Loucy (cell line): ENCODE results near the gene TSPEAR.

ENCODE experiments used
- H2AFZ ChIP-seq: fragments of 200-600 bp; sonication (generic); 2 replicates; pipeline ENCODE4 v1.6.0; 2016; ENCODE audit warnings: antibody characterized with exemption, mild to moderate bottlenecking, low read length, moderate library complexity
- H3F3A ChIP-seq: fragments of 200-600 bp; 2 replicates; pipeline ENCODE4 v1.6.0; 2016; ENCODE audit warnings: antibody characterized with exemption, low read depth, mild to moderate bottlenecking
- H3K27me3 ChIP-seq: fragments of 200-600 bp; sonication (generic); 2 replicates; pipeline ENCODE4 v1.6.1; 2014; ENCODE audit warnings: low read length, mild to moderate bottlenecking; ENCODE audit not compliant: insufficient read depth, poor library complexity, severe bottlenecking
- H3K36me3 ChIP-seq: fragments of 200-600 bp; sonication (generic); 2 replicates; pipeline ENCODE4 v1.6.1; 2016; ENCODE audit warnings: low read length; ENCODE audit not compliant: insufficient read depth
- H3K4me1 ChIP-seq: fragments of 200-600 bp; sonication (generic); 2 replicates; pipeline ENCODE4 v1.5.1; 2014; ENCODE audit warnings: low read length, mild to moderate bottlenecking; ENCODE audit not compliant: insufficient read depth, poor library complexity, severe bottlenecking
- H3K4me2 ChIP-seq: fragments of 200-600 bp; sonication (generic); 2 replicates; pipeline ENCODE4 v1.6.0; 2014; ENCODE audit warnings: antibody characterized with exemption, low read length, low read depth, mild to moderate bottlenecking; ENCODE audit not compliant: poor library complexity, severe bottlenecking
- H3K4me3 ChIP-seq: fragments of 200-600 bp; sonication (generic); 2 replicates; pipeline ENCODE4 v1.5.1; 2014; ENCODE audit warnings: low read length, mild to moderate bottlenecking, mixed read lengths; ENCODE audit not compliant: poor library complexity, severe bottlenecking
- H3K79me2 ChIP-seq: fragments of 200-600 bp; sonication (generic); 2 replicates; pipeline ENCODE4 v1.6.1; 2014; ENCODE audit warnings: low read length; ENCODE audit not compliant: insufficient read depth
- H3K9ac ChIP-seq: fragments of 200-600 bp; sonication (generic); 2 replicates; pipeline ENCODE4 v1.6.0; 2014; ENCODE audit warnings: mild to moderate bottlenecking, low read depth, low read length, moderate library complexity; ENCODE audit not compliant: poor library complexity, severe bottlenecking
- H3K9me2 ChIP-seq: fragments of 200-600 bp; sonication (generic); replicated peaks from 2 replicates; pipeline ENCODE4 v1.6.1; 2016; ENCODE audit warnings: low read depth, low read length, mixed read lengths
- H3K9me3 ChIP-seq: fragments of 200-600 bp; sonication (generic); 2 replicates; pipeline ENCODE4 v1.6.1; 2014; ENCODE audit warnings: mild to moderate bottlenecking, antibody characterized with exemption, low read length, low read depth; ENCODE audit not compliant: insufficient read depth
- H4K20me1 ChIP-seq: fragments of 200-600 bp; sonication (generic); 2 replicates; pipeline ENCODE4 v1.6.0; 2014; ENCODE audit warnings: antibody characterized with exemption, low read length, mild to moderate bottlenecking; ENCODE audit not compliant: insufficient read depth, poor library complexity, severe bottlenecking
- EZH2phosphoT487 ChIP-seq: fragments of 200-600 bp; IDR thresholded peaks from 2 replicates; pipeline ENCODE4 v1.6.1; 2018; ENCODE audit warnings: antibody characterized with exemption, mild to moderate bottlenecking, moderate library complexity, borderline replicate concordance
- TF ChIP-seq, protein P1 (sequence below): fragments of 200-600 bp; sonication (generic); conservative IDR thresholded peaks from 2 replicates; pipeline ENCODE4 v1.5.1; 2014; ENCODE audit warnings: mild to moderate bottlenecking, antibody characterized with exemption, low read length

The TSPEAR gene

DNA sequence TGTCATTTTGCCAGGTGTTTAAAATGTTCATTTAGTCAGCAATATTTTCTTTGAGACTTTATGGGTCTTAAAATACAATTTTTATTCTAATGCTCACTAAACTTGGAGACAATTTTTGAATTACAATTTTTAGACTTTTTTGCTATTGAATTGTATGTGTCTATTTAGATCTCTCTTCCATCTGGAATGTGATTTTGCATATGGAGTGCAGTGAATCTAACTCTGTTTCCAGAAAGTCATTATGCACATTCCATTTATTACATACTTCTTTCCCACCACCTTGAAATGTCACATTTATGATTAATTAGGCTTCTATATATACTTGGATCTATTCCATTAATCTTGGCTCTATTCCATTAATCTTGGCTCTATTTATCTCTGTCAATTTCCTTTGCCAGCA, 5.6 kb upstream of the TSPEAR start:
- Histone ChIP-seq H2AFZ (no peak overlapping the region), H3K79me2 (no peaks in the 10 kb centered on the region), H3F3A (no peaks in the 10 kb centered on the region), H3K4me3 (no peak overlapping the region), H3K4me1 (no peaks in the 10 kb centered on the region), H3K9ac (no peak overlapping the region), H4K20me1 (no peaks in the 10 kb centered on the region), H3K9me2 (0 out of 2 replicates have a peak, but pooled peaks cover 4% of the 10 kb centered on the region), H3K4me2 (no peak overlapping the region), H3K36me3 (no peaks in the 10 kb centered on the region), H3K9me3 (no peaks in the 10 kb centered on the region), H3K27me3 (no peaks in the 10 kb centered on the region)
- TF ChIP-seq EZH2phosphoT487, result no peak
- TF ChIP-seq, protein P1, sequence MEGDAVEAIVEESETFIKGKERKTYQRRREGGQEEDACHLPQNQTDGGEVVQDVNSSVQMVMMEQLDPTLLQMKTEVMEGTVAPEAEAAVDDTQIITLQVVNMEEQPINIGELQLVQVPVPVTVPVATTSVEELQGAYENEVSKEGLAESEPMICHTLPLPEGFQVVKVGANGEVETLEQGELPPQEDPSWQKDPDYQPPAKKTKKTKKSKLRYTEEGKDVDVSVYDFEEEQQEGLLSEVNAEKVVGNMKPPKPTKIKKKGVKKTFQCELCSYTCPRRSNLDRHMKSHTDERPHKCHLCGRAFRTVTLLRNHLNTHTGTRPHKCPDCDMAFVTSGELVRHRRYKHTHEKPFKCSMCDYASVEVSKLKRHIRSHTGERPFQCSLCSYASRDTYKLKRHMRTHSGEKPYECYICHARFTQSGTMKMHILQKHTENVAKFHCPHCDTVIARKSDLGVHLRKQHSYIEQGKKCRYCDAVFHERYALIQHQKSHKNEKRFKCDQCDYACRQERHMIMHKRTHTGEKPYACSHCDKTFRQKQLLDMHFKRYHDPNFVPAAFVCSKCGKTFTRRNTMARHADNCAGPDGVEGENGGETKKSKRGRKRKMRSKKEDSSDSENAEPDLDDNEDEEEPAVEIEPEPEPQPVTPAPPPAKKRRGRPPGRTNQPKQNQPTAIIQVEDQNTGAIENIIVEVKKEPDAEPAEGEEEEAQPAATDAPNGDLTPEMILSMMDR, result no peak

DNA sequence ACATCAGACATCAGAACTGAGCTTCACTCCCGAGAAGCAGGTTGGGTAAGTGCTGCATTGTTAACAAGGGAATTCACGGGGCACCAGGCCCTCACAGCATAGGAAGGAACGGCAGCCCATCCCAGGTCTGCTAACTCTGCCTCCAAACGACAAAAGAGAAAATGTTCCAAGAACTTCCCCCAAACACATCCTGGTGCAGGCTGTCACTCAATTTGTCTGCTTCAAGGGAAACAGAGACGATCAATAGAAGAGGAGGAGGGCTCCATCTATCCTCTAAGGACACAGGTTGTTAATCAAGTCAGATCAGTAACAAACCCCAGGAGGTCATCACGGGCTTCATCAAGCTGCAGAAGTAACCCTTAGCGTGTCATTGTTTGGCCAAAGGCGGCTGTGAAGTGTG, 3.5 kb upstream of the TSPEAR start:
- H3K9me2 ChIP-seq, result 0 out of 2 replicates have a peak, but pooled peaks cover 4% of the 10 kb centered on the region
- no peaks in the 10 kb centered on the region for H3K4me1 ChIP-seq
- no peak overlapping the region for H2AFZ ChIP-seq
- no peak overlapping the region for H3K4me3 ChIP-seq
- no peaks in the 10 kb centered on the region for H3K79me2 ChIP-seq
- no peaks in the 10 kb centered on the region for H3K27me3 ChIP-seq
- H3K36me3 ChIP-seq, result no peaks in the 10 kb centered on the region
- no peaks in the 10 kb centered on the region for H3F3A ChIP-seq
- H3K9me3 ChIP-seq, result no peaks in the 10 kb centered on the region
- TF ChIP-seq, protein P1, result no peak
- no peak for TF ChIP-seq EZH2phosphoT487
- no peak overlapping the region for H3K4me2 ChIP-seq
- no peaks in the 10 kb centered on the region for H4K20me1 ChIP-seq
- H3K9ac ChIP-seq, result no peak overlapping the region

DNA sequence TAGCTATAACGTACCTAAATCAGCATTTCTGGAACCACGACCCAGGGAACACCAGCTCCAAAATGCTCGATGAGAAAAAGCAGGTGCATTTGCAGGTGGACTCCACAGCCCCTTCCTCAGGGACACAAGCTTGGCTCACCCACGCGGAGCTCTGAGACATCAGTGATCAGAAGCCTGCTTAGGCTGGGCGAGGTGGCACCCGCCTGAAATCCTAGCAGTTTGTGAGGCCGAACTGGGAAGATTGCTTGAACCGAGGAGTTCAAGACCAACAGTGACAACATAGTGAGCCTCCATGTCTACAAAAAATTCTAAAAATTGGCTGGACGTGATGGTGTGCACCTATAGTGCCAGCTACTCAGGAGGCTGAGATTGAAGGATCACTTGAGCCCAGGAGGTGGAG, 2.5 kb upstream of the TSPEAR start:
- Histone ChIP-seq H3K4me2 (no peak overlapping the region), H3K9me3 (no peaks in the 10 kb centered on the region), H4K20me1 (no peaks in the 10 kb centered on the region), H3K36me3 (no peaks in the 10 kb centered on the region), H3K27me3 (no peaks in the 10 kb centered on the region), H3K9ac (no peak overlapping the region), H3K4me3 (no peak overlapping the region), H2AFZ (no peak overlapping the region), H3F3A (no peaks in the 10 kb centered on the region), H3K79me2 (no peaks in the 10 kb centered on the region), H3K9me2 (0 out of 2 replicates have a peak, but pooled peaks cover 4% of the 10 kb centered on the region), H3K4me1 (no peaks in the 10 kb centered on the region)
- TF ChIP-seq EZH2phosphoT487, result no peak
- TF ChIP-seq, protein P1, result no peak
